H1 (cell line): Measurements from ENCODE around the gene ROR1. TPM values are rescaled to one million over a fixed set of nuclear protein-coding genes. Genes with fewer than 3 reads are reported as not detected.
A peak's percentile ranks its signal among the peaks of the same experiment; 100 is the strongest.

Experiments used
- CTCF ChIA-PET: fragments of 300-600 bp; sonication (Branson Sonifier 250); formaldehyde crosslinking; loops from one replicate; lab custom pipeline; 2021; ENCODE audit not compliant: partially characterized antibody; lab: Charles Lee
- POLR2A ChIA-PET: fragments of 300-600 bp; sonication (Branson Sonifier 250); formaldehyde crosslinking; loops from one replicate; lab custom pipeline; 2021; ENCODE audit warnings: inconsistent platforms; ENCODE audit not compliant: partially characterized antibody; lab: Charles Lee
- DNase-seq, 2 experiments: peaks; one replicate each; pipeline versions ENCODE4 v3.0.0 to v3.0.0-alpha.2; 2010 to 2022; ENCODE audit warnings: low spot score in 2 of 2, low read depth in 1 of 2, mixed read lengths in 1 of 2
- FAIRE-seq: peaks from 2 replicates; lab custom pipeline; 2011; peaks lifted over from hg19 to GRCh38; lab: Jason Lieb, UNC
- H2AFZ ChIP-seq: 2 replicates; pipeline ENCODE4 v1.8.1; 2012; ENCODE audit warnings: low read length, inconsistent platforms
- H2AK5ac ChIP-seq: 2 replicates; pipeline ENCODE4 v1.6.1; 2013; ENCODE audit warnings: low read depth, low read length
- H2BK120ac ChIP-seq: replicated peaks from 2 replicates; pipeline ENCODE3; 2013; ENCODE audit warnings: low read depth, low read length, inconsistent platforms
- H2BK12ac ChIP-seq: 2 replicates; pipeline ENCODE4 v1.6.1; 2013; ENCODE audit warnings: low read depth, low read length
- H2BK15ac ChIP-seq: 2 replicates; pipeline ENCODE4 v1.6.1; 2013; ENCODE audit warnings: low read length
- H2BK20ac ChIP-seq: 2 replicates; pipeline ENCODE4 v1.6.1; 2013; ENCODE audit warnings: low read length
- H2BK5ac ChIP-seq: 2 replicates; pipeline ENCODE4 v1.6.1; 2013; ENCODE audit warnings: low read depth, low read length
- H3K14ac ChIP-seq: 2 replicates; pipeline ENCODE4 v1.6.1; 2013; ENCODE audit warnings: inconsistent platforms; ENCODE audit not compliant: insufficient read length
- H3K18ac ChIP-seq: 2 replicates; pipeline ENCODE4 v1.6.1; 2013; ENCODE audit warnings: low read length; ENCODE audit errors: extremely low read depth
- H3K23ac ChIP-seq: 2 replicates; pipeline ENCODE4 v1.6.1; 2013; ENCODE audit warnings: inconsistent platforms; ENCODE audit not compliant: insufficient read length
- H3K23me2 ChIP-seq: 2 replicates; pipeline ENCODE4 v1.6.1; 2013; ENCODE audit warnings: low read depth, low read length
- H3K27ac ChIP-seq: 2 replicates; pipeline ENCODE4 v1.6.1; 2011; ENCODE audit warnings: low read depth, low read length, inconsistent platforms
- H3K27me3 ChIP-seq, 4 experiments: replicated peaks in 1 of 4; 1 replicate in 1 of 4; 2 replicates in 3 of 4; pipeline versions ENCODE4 v1.6.1 to v1.8.1; 2011 to 2013; ENCODE audit warnings: low read length in 3 of 4, mild to moderate bottlenecking in 3 of 4, inconsistent platforms in 2 of 4, mixed read lengths in 2 of 4, moderate library complexity in 1 of 4; ENCODE audit not compliant: control insufficient read depth in 3 of 4, insufficient read depth in 3 of 4; ENCODE audit errors: extremely low read depth in 1 of 4
- H3K36me3 ChIP-seq, 4 experiments: 2 replicates each; pipeline versions ENCODE4 v1.6.1 to v1.8.1; 2011 to 2013; ENCODE audit warnings: mild to moderate bottlenecking in 4 of 4, low read length in 3 of 4, moderate library complexity in 2 of 4, control low read depth in 1 of 4, inconsistent platforms in 1 of 4; ENCODE audit not compliant: insufficient read depth in 4 of 4, control insufficient read depth in 2 of 4
- H3K4ac ChIP-seq: replicated peaks from 2 replicates; pipeline ENCODE3; 2013; ENCODE audit warnings: low read length, low read depth, mixed read lengths, inconsistent platforms; ENCODE audit not compliant: insufficient read length
- H3K4me1 ChIP-seq, 4 experiments: replicated peaks in 1 of 4; 1 replicate in 1 of 4; 2 replicates in 3 of 4; pipeline versions ENCODE4 v1.6.1 to v1.8.1; 2011 to 2013; ENCODE audit warnings: low read length in 3 of 4, inconsistent platforms in 2 of 4, mixed read lengths in 1 of 4; ENCODE audit not compliant: insufficient read depth in 4 of 4, control insufficient read depth in 3 of 4
- H3K4me2 ChIP-seq, 2 experiments: 2 replicates each; pipeline versions ENCODE4 v1.6.1 to v1.8.1; 2011 to 2013; ENCODE audit warnings: low read depth in 2 of 2, low read length in 2 of 2, control low read depth in 1 of 2, inconsistent platforms in 1 of 2, mild to moderate bottlenecking in 1 of 2; ENCODE audit not compliant: insufficient read depth in 1 of 2
- H3K4me3 ChIP-seq, 4 experiments: fragments of 200-600, 300-600 bp in 1 of 4; sonication (generic), shearing (Covaris generic), sonication (Bioruptor Twin) in 1 of 4; 2 replicates each; pipeline versions ENCODE4 v1.5.1 to v1.8.1; 2011 to 2016; ENCODE audit warnings: low read length in 4 of 4, low read depth in 3 of 4, control low read depth in 2 of 4, inconsistent platforms in 2 of 4, mild to moderate bottlenecking in 2 of 4, mixed read lengths in 1 of 4, moderate library complexity in 1 of 4; ENCODE audit not compliant: insufficient read depth in 2 of 4; ENCODE audit errors: extremely low read depth in 1 of 4
- H3K56ac ChIP-seq: replicated peaks from 2 replicates; pipeline ENCODE3; 2013; ENCODE audit warnings: low read depth, mild to moderate bottlenecking, mixed read lengths, low read length, inconsistent platforms; ENCODE audit not compliant: insufficient read length
- H3K79me1 ChIP-seq: 2 replicates; pipeline ENCODE4 v1.6.1; 2013; ENCODE audit warnings: low read depth, low read length, control low read depth
- H3K79me2 ChIP-seq, 2 experiments: 2 replicates each; pipeline versions ENCODE4 v1.6.1 to v1.8.1; 2012 to 2013; ENCODE audit warnings: low read length in 2 of 2, mild to moderate bottlenecking in 2 of 2, inconsistent platforms in 1 of 2; ENCODE audit not compliant: insufficient read depth in 2 of 2, control insufficient read depth in 1 of 2
- H3K9ac ChIP-seq, 4 experiments: replicated peaks in 1 of 4; 1 replicate in 1 of 4; 2 replicates in 3 of 4; pipeline versions ENCODE4 v1.6.1 to v1.8.1; 2011 to 2013; ENCODE audit warnings: low read depth in 3 of 4, low read length in 3 of 4, control low read depth in 2 of 4, mild to moderate bottlenecking in 2 of 4, moderate library complexity in 2 of 4, inconsistent platforms in 1 of 4; ENCODE audit errors: extremely low read depth in 1 of 4
- H3K9me3 ChIP-seq, 2 experiments: 2 replicates each; pipeline versions ENCODE4 v1.6.1 to v1.8.1; 2012 to 2013; ENCODE audit warnings: mild to moderate bottlenecking in 2 of 2, moderate library complexity in 2 of 2, control low read depth in 1 of 2, inconsistent platforms in 1 of 2, low read depth in 1 of 2, low read length in 1 of 2, mixed read lengths in 1 of 2; ENCODE audit not compliant: insufficient read depth in 2 of 2
- H4K20me1 ChIP-seq, 2 experiments: replicated peaks in 1 of 2; 2 replicates each; pipeline versions ENCODE3 to v1.8.1; 2011 to 2013; ENCODE audit warnings: inconsistent platforms in 2 of 2, low read length in 2 of 2, mild to moderate bottlenecking in 1 of 2; ENCODE audit not compliant: insufficient read depth in 2 of 2, control insufficient read depth in 1 of 2
- H4K5ac ChIP-seq: 2 replicates; pipeline ENCODE4 v1.6.1; 2013; ENCODE audit warnings: low read length, low read depth, mixed read lengths, inconsistent platforms; ENCODE audit not compliant: insufficient read length
- H4K8ac ChIP-seq: 2 replicates; pipeline ENCODE4 v1.8.0; 2013; ENCODE audit warnings: mild to moderate bottlenecking, moderate library complexity, low read length, inconsistent platforms; ENCODE audit not compliant: insufficient read depth; ENCODE audit errors: extremely low read depth
- H4K91ac ChIP-seq: replicated peaks from 2 replicates; pipeline ENCODE3; 2013; ENCODE audit warnings: low read length, mixed read lengths, inconsistent platforms; ENCODE audit not compliant: insufficient read length
- KDM4A ChIP-seq: IDR thresholded peaks from one replicate; pipeline ENCODE4 v1.7.1; 2012; ENCODE audit warnings: low read depth, mild to moderate bottlenecking, moderate library complexity, low read length, inconsistent platforms; ENCODE audit not compliant: severe bottlenecking
- POLR2AphosphoS5 ChIP-seq: IDR thresholded peaks from 2 replicates; pipeline ENCODE4 v1.6.1; 2011; ENCODE audit warnings: low read depth, low read length
- RAD21 ChIP-seq, 2 experiments: IDR thresholded peaks in 1 of 2; conservative IDR thresholded peaks in 1 of 2; 2 replicates each; pipeline ENCODE4 v1.6.1; 2011; ENCODE audit warnings: low read depth in 2 of 2, low read length in 2 of 2, improper control_type of control experiment in 1 of 2, inconsistent platforms in 1 of 2, mild to moderate bottlenecking in 1 of 2, moderate library complexity in 1 of 2
- SIN3A ChIP-seq, 2 experiments: IDR thresholded peaks in 1 of 2; conservative IDR thresholded peaks in 1 of 2; 2 replicates each; pipeline ENCODE4 v1.6.1; 2011 to 2012; ENCODE audit warnings: low read length in 2 of 2, improper control_type of control experiment in 1 of 2, low read depth in 1 of 2, mild to moderate bottlenecking in 1 of 2
- polyA plus RNA-seq, 7 experiments: library from polyadenylated mRNA; depleted of rRNA in 3 of 7; stranded (reverse) in 5 of 7; unstranded in 2 of 7; fragments of >200 nt in 5 of 7; fragments of 200-250 nt in 2 of 7; gene quantifications; 1 replicate in 5 of 7; 2 replicates in 1 of 7; 4 replicates in 1 of 7; pipeline versions ENCODE4 v1.2.1 to v1.2.3, GENCODE V29; 2011 to 2013; ENCODE audit warnings: missing spikeins in 2 of 7, mixed read lengths in 2 of 7
- total RNA-seq: library from RNA; stranded (reverse); fragmentation: NEBNext Ultra II Directional; extraction: Animal tissue kit (Norgen Biotek cat#: 25700); gene quantifications from 2 replicates; pipeline ENCODE4 v1.2.1, GENCODE V29; 2021

Gene ROR1
- total and polyA plus RNA-seq, 2 of the 8 experiments (the other 6 are each of a cell fraction or from before 2014, with no cell fraction given) = 33.6 to 73.6 TPM

- no peaks in the 10 kb centered on the region for H3K36me3 ChIP-seq
- no peak overlapping the region for H3K14ac ChIP-seq
- ChIA-PET POLR2A (interaction anchor here (1.7 kb wide), 1 partner anchor 13 kb away, joined by 5 read pairs; no protein-coding TSS in a partner anchor), CTCF (interaction anchor here (0.7 to 1.8 kb wide), 5 partner anchors 10 to 56 kb away, joined by 3 to 5 read pairs (median 4); no protein-coding TSS in a partner anchor)
- H2BK12ac ChIP-seq = no peak overlapping the region
- no peak overlapping the region for H3K27ac ChIP-seq
- no peak for DNase-seq
- H3K4me2 ChIP-seq = no peak overlapping the region
- no peak overlapping the region for H3K4ac ChIP-seq
- no peak overlapping the region for H3K56ac ChIP-seq
- H3K18ac ChIP-seq = no peak overlapping the region
- no peak overlapping the region for H4K5ac ChIP-seq
- no peak overlapping the region for H2BK5ac ChIP-seq
- peaks cover 7 to 13% of the 10 kb centered on the region in 2 experiments for H4K20me1 ChIP-seq
- H2BK120ac ChIP-seq = no peak overlapping the region
- no peak overlapping the region for H2BK20ac ChIP-seq
- no peak overlapping the region for H2BK15ac ChIP-seq
- H4K91ac ChIP-seq = no peak overlapping the region
- H3K23ac ChIP-seq = no peak overlapping the region
- no peak overlapping the region for H3K9ac ChIP-seq
- no peak overlapping the region for H2AK5ac ChIP-seq
- FAIRE-seq = peak; percentile 19
- H3K79me2 ChIP-seq = peaks cover 15 to 98% of the 10 kb centered on the region in 2 experiments
- H3K9me3 ChIP-seq = no peaks in the 10 kb centered on the region
- peaks cover 3 to 14% (median 8%) of the 10 kb centered on the region in 4 experiments; a peak in 5 of 7 replicates for H3K4me1 ChIP-seq
- H3K27me3 ChIP-seq = no peaks in the 10 kb centered on the region
- no peak overlapping the region for H4K8ac ChIP-seq
- H2AFZ ChIP-seq = no peak overlapping the region
- peaks cover 13% of the 10 kb centered on the region for H3K79me1 ChIP-seq
- H3K23me2 ChIP-seq = no peaks in the 10 kb centered on the region; the same call in 1 of the 2 replicates
- H3K4me3 ChIP-seq = no peak overlapping the region
- TF ChIP-seq SIN3A (conservative IDR thresholded peaks at IDR 0.05 in 1 of 2, IDR thresholded peaks at IDR 0.05 in 1 of 2; ENCODE audit: low read depth in 1 of 2, low read length in 2 of 2) = no peak
- no peak for TF ChIP-seq RAD21 (IDR thresholded peaks at IDR 0.05 in 1 of 2, conservative IDR thresholded peaks at IDR 0.05 in 1 of 2; ENCODE audit: low read depth in 2 of 2, low read length in 2 of 2)
- TF ChIP-seq POLR2AphosphoS5 = no peak
- no peak for TF ChIP-seq KDM4A
Observed at GRCh38 chr1:63858153-63858552, 84.3 kb downstream of the ROR1 start.
